ENCODE measurements around the gene IFT81.

- TF ChIP-seq GATA2 (IDR thresholded peaks at IDR 0.05; ENCODE audit: low read depth, low read length) = no peak
- no peak for TF ChIP-seq GATA3 (IDR thresholded peaks at IDR 0.05; ENCODE audit: low read depth, low read length)
These were observed at the start of gene IFT81 for GRCh38 chr12:110124269-110124995.

All from SH-SY5Y (cell line).